Testis (tissue), 3 donors: ENCODE data around the gene CUEDC1. TPM values are rescaled to one million over a fixed set of nuclear protein-coding genes. Genes with fewer than 3 reads are reported as not detected.

ENCODE experiments used
- DNase-seq: peaks from one replicate; pipeline ENCODE4 v3.0.0-alpha.2; 2019
- H3K27ac ChIP-seq, 2 donors: fragments of 200-600 bp; sonication (generic); one replicate each; pipeline ENCODE4 v1.5.1; 2019
- H3K27me3 ChIP-seq: fragments of 200-600 bp; sonication (generic); one replicate; pipeline ENCODE4 v1.5.1; 2019
- H3K36me3 ChIP-seq: fragments of 200-600 bp; sonication (generic); one replicate; pipeline ENCODE4 v1.5.1; 2017; ENCODE audit warnings: low read depth; ENCODE audit errors: missing control alignments
- H3K4me1 ChIP-seq: fragments of 200-600 bp; sonication (generic); one replicate; pipeline ENCODE4 v1.5.1; 2019
- H3K4me3 ChIP-seq, 2 donors: fragments of 200-600 bp; sonication (generic); one replicate each; pipeline ENCODE4 v1.5.1; 2017 to 2019
- H3K9me3 ChIP-seq: fragments of 200-600 bp; sonication (generic); one replicate; pipeline ENCODE4 v1.5.1; 2017
- POLR2A ChIP-seq: fragments of 450-650 bp; IDR thresholded peaks from one replicate; pipeline ENCODE4 v1.6.1; 2017; ENCODE audit warnings: antibody characterized with exemption, mild to moderate bottlenecking, moderate library complexity
- WGBS, 2 donors: methylation state at CpG; one replicate each; pipeline ENCODE4 v1.1.5; 2018; 5-methylcytosine and 5-hydroxymethylcytosine counted together
- intact Hi-C: fragments of 100-400 bp; cut with DNase I; formaldehyde crosslinking; loops from one replicate; pipeline ENCODE4 v1.15.1; 2023; ENCODE audit warnings: low total_unique reads
- polyA plus RNA-seq: library from polyadenylated mRNA; stranded (reverse); fragments of 350-450 nt; fragmentation: Illumina TruSeq; extraction: RNeasy Lipid Tissue Mini Kit (QIAGEN cat#74804); gene quantifications from one replicate; pipeline ENCODE4 v1.2.3, GENCODE V29; 2014; ENCODE audit warnings: low read depth, low replicate concordance; ENCODE audit not compliant: insufficient read depth
- total RNA-seq, 2 donors: library from RNA; depleted of rRNA; stranded (reverse); fragments of >200 nt; gene quantifications; one replicate each; pipeline ENCODE4 v1.2.3, GENCODE V29; 2016
- TF ChIP-seq, protein P1 (sequence below), 3 experiments: fragments of 450-650 bp in 2 of 3; fragments of 200-600 bp in 1 of 3; sonication (generic) in 1 of 3; IDR thresholded peaks; one replicate each; pipeline ENCODE4 v1.5.1; 2016 to 2019; ENCODE audit warnings: antibody characterized with exemption in 3 of 3, mild to moderate bottlenecking in 2 of 3, moderate library complexity in 1 of 3

The CUEDC1 gene
- total and polyA plus RNA-seq, 3 donors from 2014 or later: 6.5 to 13.3 (median 8.6) TPM

DNA sequence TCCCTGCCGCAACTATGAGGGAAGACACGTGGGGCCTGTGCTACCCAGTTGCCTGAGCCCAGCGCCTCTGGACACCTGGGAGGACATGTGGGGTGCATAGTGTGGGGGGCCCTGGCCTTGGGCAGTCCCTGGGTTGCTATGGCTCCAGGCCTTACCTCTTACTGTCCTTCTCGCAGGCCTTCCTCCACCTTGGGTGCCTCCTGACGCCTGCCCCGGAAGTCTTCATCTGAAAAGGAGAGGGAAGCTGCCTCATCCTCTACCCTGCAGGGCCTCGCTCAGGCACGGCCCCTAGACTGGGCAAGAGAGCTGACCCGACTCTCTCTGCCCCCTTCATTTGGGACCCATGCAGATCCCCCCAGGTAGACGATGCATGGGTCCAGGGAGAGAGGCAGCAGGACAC, 88.9 kb downstream of the CUEDC1 start:
- no peaks in the 10 kb centered on the region for H3K36me3 ChIP-seq
- H3K9me3 ChIP-seq: no peaks in the 10 kb centered on the region
- no peak overlapping the region for H3K4me3 ChIP-seq
- H3K27ac ChIP-seq: no peak overlapping the region
- TF ChIP-seq, protein P1, sequence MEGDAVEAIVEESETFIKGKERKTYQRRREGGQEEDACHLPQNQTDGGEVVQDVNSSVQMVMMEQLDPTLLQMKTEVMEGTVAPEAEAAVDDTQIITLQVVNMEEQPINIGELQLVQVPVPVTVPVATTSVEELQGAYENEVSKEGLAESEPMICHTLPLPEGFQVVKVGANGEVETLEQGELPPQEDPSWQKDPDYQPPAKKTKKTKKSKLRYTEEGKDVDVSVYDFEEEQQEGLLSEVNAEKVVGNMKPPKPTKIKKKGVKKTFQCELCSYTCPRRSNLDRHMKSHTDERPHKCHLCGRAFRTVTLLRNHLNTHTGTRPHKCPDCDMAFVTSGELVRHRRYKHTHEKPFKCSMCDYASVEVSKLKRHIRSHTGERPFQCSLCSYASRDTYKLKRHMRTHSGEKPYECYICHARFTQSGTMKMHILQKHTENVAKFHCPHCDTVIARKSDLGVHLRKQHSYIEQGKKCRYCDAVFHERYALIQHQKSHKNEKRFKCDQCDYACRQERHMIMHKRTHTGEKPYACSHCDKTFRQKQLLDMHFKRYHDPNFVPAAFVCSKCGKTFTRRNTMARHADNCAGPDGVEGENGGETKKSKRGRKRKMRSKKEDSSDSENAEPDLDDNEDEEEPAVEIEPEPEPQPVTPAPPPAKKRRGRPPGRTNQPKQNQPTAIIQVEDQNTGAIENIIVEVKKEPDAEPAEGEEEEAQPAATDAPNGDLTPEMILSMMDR (IDR thresholded peaks at IDR 0.05): no peak
- TF ChIP-seq POLR2A: no peak
- WGBS, 2 donors: 86 to 96% methylated on average over 10 of the region's 10 CpGs
- peaks cover 22% of the 10 kb centered on the region for H3K4me1 ChIP-seq
- intact Hi-C loops: no loop called here
- H3K27me3 ChIP-seq: no peaks in the 10 kb centered on the region
- DNase-seq: no peak

- Histone ChIP-seq H3K4me1 (peaks cover 31% of the 10 kb centered on the region), H3K9me3 (no peaks in the 10 kb centered on the region), H3K36me3 (no peaks in the 10 kb centered on the region), H3K4me3 (no peak overlapping the region), H3K27ac (no peak overlapping the region), H3K27me3 (no peaks in the 10 kb centered on the region)
- WGBS, 2 donors: 79 to 83% methylated on average over 8 of the region's 8 CpGs
- no peak for TF ChIP-seq POLR2A
- TF ChIP-seq, protein P1 (IDR thresholded peaks at IDR 0.05): no peak
- DNase-seq: no peak
- intact Hi-C loops: loop anchor here (5.0 kb wide), 1 partner anchor 133 kb away; no protein-coding TSS in a partner anchor
These were observed 90.9 kb downstream of the CUEDC1 start for GRCh38 chr17:57864273-57864672.

DNA sequence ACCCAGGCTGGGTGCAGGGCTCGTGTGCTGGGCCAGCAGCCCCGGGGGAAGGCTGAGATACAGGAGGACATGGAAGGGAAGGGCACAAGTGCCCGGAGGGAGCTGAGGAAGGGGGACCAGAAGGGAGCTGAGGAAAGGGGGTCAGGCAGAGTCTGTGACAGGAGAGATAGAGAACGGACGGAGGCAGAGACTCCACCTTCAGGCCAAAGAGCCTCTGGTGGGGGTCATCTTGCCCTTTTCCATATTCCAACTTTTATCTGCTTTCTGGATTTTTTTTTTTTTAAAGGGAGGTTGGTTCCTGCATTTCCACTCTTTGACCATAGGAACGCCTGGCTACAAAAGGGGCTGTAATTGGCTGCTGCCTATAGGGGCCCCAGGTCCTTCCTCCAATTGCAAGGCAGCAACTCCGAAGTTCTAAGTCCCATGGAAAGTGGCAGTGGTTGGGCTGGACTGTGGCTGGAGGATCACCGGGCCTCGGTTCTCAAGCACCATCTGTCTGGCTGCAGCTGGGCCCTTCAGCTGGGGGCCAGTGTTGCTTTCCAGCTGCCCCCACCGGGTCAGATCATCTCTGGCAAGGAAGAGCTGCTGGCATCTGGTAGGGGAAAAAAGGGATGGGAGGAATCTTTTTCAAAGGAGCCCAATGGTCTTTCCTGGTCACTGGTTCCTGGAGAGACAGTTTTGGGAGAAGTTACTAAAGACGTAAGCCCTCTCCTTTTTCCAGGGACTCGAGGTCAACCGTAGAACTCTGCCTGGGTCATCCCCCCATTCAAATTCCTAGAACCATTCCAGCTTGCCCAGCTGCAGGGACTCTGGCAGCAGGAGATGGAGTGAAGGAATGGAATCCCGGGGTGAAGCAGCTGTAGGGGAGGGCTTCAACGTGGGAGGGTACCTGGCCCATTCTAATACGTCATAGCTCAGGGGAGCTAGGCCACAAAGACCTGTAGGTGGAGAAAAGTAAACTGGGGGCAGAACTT, 92.2 kb downstream of the CUEDC1 start:
- Histone ChIP-seq H3K4me3 (no peak overlapping the region), H3K27ac (no peak overlapping the region), H3K36me3 (no peaks in the 10 kb centered on the region), H3K9me3 (no peaks in the 10 kb centered on the region), H3K27me3 (no peaks in the 10 kb centered on the region), H3K4me1 (peaks cover 20% of the 10 kb centered on the region)
- WGBS, 2 donors: 73 to 75% methylated on average over 16 of the region's 16 CpGs
- no peak for DNase-seq
- TF ChIP-seq, protein P1 (IDR thresholded peaks at IDR 0.05): no peak
- no peak for TF ChIP-seq POLR2A
- intact Hi-C loops: loop anchor here (5.0 kb wide), 1 partner anchor 134 kb away; no protein-coding TSS in a partner anchor

GRCh38 chr17:57861790-57862693, 93.2 kb downstream of the CUEDC1 start:
- no peaks in the 10 kb centered on the region for H3K36me3 ChIP-seq
- peak overlapping the region; percentile 52 to 78 for H3K4me3 ChIP-seq
- TF ChIP-seq POLR2A: no peak
- TF ChIP-seq, protein P1 (IDR thresholded peaks at IDR 0.05): no peak
- WGBS, 2 donors: 10 to 31% methylated on average over 4 to 40 of the region's 58 CpGs
- peak; percentile 71 for DNase-seq
- H3K9me3 ChIP-seq: no peaks in the 10 kb centered on the region
- H3K27me3 ChIP-seq: no peaks in the 10 kb centered on the region
- H3K27ac ChIP-seq: peak overlapping the region; percentile 73 to 79
- intact Hi-C loops: loop anchor here (5.0 kb wide), 1 partner anchor 135 kb away; no protein-coding TSS in a partner anchor
- H3K4me1 ChIP-seq: peaks cover 17% of the 10 kb centered on the region
